Measurements from ENCODE around the gene PATJ.
"Not testable (repeated sequence)": the region's sequence is repeated elsewhere in the genome, so short reads cannot be mapped to it uniquely, and the experiment has no call there.

The PATJ gene

GRCh38 chr1:61950418-61950817 is 208.1 kb downstream of the PATJ start:
- DNase-seq (ENCODE audit: low read depth, low spot score): no peak

GRCh38 chr1:61951731-61952580 is 209.7 kb downstream of the PATJ start:
- no peak for DNase-seq (ENCODE audit: low read depth, low spot score)

- no peak for DNase-seq (ENCODE audit: low read depth, low spot score)
These were observed 210.4 kb downstream of the PATJ start for GRCh38 chr1:61952675-61953074.

DNA sequence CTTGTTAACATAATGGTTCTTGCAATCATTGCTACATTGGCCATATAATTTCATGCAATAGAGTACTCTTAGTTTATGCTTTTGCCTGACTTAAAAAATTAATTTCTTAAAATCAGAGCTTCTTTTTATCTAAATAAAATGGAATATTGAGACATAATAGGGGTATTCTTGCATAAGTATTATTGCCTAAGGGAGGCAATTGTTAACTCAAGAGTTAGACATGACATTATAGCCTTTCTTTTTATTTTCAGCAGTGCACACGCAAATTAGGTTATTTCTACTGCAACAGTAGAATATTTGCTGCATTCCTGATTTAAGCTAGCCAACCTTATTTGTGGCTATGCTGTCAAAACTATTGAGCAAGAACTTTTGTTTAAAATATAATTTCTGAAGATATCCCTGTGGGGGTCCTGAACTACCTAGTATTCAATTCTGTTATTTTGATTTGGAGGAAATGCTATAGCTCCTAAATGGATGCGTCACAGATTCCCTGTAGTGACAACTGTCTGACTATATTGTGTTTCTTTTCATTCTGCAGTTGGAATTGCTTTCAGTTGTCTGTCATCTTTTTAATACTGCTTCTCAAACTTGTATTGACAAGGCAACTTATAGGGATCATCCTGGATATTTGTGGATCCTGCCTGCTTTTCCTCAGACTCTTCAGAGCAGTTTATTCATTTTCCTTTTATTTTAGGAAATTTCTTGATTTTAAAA is 211.0 kb downstream of the PATJ start:
- DNase-seq (ENCODE audit: low read depth, low spot score): no peak

- DNase-seq (ENCODE audit: low read depth, low spot score): no peak
These were observed 211.5 kb downstream of the PATJ start for GRCh38 chr1:61953790-61954150.

DNA sequence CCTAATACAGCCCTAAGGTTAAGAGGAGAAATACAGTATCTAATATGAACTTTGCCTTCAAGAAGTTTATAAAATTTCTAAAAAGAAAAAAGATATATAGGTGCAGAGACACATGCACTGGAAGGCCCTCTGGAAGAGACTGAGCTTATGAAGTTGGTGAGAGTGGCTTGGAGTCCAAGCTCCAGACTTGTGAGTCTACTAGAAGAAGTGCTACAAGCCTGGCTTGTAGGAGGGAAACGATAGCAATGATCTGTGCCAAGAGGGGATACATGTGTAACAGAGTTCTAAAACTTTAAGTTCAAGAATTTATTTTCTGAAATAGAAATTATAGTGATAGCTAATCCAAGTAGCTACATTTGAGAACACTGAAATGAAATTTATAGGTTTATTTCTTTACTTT is 213.0 kb downstream of the PATJ start:
- no peak for DNase-seq (ENCODE audit: low read depth, low spot score)

GRCh38 chr1:61956016-61956645 is 213.9 kb downstream of the PATJ start:
- no peak for DNase-seq (ENCODE audit: low read depth, low spot score)

DNA sequence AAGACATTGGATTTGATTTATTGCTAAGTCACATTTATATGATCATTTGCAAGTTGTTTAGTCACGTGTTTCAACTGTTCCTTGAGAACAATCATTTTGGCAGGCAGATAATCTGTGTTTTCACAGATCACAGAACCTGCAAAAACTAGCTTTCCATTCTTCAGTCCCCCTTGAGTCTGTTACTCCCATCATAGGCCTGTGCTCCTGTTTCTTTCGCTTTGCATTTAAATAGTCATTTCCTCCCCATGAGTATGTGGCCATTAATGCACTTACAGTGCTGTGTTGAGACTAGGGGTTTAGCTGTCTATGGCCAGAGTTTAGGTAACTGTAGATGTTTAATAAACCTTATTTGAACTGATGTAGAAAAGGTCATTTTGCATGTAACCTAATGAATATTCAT is 214.5 kb downstream of the PATJ start:
- no peak for DNase-seq (ENCODE audit: low read depth, low spot score)

DNA sequence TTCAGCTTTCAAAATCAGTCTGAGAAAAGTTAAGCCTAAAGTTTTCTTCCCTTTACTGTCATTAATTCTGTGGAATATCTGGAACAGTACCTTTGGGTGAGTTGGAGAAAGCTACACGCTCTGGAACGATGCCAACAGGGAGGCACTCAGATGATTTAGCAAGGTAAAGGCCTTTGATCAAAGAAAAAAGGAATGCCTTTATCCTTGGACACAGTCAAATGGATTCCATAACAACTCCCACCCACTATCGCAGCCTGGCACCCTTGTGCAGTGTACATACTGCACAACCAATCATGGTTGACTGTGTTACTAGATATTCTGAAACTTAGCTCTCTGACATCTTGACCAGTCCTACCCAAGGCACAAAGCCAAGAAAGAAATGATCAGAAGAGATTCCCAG is 218.7 kb downstream of the PATJ start:
- DNase-seq (ENCODE audit: low read depth, low spot score): no peak

GRCh38 chr1:61962631-61963030 is 220.4 kb downstream of the PATJ start:
- DNase-seq (ENCODE audit: low read depth, low spot score): no peak

- DNase-seq (ENCODE audit: low read depth, low spot score): not testable (repeated sequence)
These were observed 224.4 kb downstream of the PATJ start for GRCh38 chr1:61966450-61967225.

GRCh38 chr1:61967750-61968149 is 225.5 kb downstream of the PATJ start:
- DNase-seq (ENCODE audit: low read depth, low spot score): no peak

DNA sequence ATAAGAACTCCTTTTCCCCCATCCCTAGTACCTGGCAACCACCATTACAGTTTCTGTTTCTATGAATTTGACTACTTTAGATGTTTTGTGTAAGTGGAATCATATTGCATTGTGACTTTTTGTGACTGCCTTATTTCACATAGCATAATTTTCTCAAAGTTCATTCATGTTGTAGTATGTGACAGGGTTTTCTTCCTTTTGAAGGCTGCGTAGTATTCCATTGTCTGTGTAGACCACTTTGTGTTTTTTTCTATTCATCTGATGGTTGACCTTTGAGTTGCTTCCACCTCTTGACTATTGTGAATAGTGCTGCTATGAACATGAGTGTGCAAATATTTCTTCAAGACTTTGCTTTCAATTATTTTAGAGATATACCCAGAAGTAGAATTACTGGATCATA is 226.6 kb downstream of the PATJ start:
- DNase-seq (ENCODE audit: low read depth, low spot score): no peak

- DNase-seq (ENCODE audit: low read depth, low spot score): no peak
These were observed 231.0 kb downstream of the PATJ start for GRCh38 chr1:61973100-61973837.

GRCh38 chr1:61975638-61976037 is 233.4 kb downstream of the PATJ start:
- no peak for DNase-seq (ENCODE audit: low read depth, low spot score)

GRCh38 chr1:61976566-61976965 is 234.3 kb downstream of the PATJ start:
- DNase-seq (ENCODE audit: low read depth, low spot score): no peak

DNA sequence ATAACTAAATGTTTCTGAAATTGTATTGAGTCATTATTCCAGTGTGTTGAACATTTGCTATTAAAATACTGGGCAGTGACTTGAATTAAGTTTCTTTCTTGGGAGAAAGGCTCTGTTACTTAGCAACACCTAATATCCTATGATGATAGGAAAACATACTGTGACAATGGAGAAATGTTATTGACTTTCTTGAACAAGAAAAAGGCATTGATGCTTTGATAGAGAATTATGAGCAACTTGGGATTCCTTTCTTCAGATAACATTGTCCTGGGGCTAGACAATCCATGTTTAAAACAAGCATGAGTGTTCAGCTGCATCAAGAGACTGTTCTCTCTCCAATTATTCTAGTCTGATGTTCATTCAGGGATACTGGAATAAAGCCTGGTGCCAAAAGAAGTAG is 236.5 kb downstream of the PATJ start:
- DNase-seq (ENCODE audit: low read depth, low spot score): no peak

GRCh38 chr1:61979729-61980128 is 237.4 kb downstream of the PATJ start:
- no peak for DNase-seq (ENCODE audit: low read depth, low spot score)

DNA sequence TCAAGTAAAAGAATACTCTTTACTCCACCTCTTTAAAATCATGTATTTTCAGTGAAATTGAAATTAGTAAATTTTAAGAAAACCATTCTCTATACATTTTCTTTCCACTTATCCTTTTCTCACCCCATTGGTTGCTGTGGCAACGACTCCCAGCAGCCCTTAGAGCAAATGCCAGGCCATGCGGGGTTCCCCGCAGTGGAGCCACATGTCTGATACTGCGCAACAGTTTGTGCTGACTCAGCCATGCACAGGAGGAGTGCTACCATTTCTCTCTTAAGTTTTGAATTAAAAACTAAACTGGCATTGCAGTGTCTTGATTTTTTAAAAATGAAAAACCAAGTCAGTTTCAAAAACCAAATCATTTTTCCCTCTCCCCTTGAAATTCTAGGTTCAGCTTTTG is 238.3 kb downstream of the PATJ start:
- DNase-seq (ENCODE audit: low read depth, low spot score): peak; percentile 84

DNA sequence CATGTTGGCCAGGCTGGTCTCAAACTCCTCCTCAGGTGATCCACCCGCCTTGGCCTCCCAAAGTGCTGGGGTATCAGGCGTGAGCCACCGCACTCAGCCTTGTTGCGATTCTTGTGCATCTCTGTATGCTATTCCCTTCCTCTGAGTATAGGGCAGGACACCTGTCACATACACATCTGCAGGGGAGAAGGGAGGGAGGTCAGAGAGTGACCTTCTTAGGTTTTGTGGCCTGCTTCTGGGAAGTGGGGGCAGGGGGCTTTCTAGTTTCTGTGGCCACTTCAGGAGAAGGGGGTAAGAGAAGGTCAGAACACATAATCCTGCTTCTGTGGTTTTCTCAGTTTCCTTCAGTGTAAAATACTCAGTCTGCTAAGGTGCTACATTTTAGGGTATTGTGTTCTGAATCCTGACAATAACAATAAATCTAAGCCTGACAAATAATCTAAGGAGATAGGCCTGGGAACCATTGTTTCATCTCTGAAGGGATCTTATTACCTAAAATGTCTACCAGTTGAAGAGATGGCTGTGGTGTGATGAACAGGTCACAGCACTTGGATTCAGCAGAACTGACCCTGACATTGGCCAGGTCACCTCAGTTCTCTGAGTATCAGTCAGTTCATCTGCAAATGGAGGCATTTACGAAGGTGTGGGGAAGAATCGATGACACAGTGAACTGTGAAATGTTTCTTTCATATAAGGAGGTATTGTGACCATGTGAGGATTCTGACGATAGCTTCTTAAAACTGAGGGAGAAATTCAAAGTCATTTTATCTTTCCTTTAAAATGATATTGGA is 239.8 kb downstream of the PATJ start:
- no peak for DNase-seq (ENCODE audit: low read depth, low spot score)
